Stimulated activated CD4-positive, alpha-beta T cell treated with anti-CD3 and anti-CD28 coated beads, Interleukin-12 subunit alpha, Interleukin-12 subunit beta, amount 100 ng/mL, for 4 hours (primary cell): ENCODE data around the gene ZNF354C.

Source experiments
- DNase-seq: peaks from one replicate; pipeline ENCODE4 v3.0.0-alpha.2; 2020

ZNF354C gene

DNA sequence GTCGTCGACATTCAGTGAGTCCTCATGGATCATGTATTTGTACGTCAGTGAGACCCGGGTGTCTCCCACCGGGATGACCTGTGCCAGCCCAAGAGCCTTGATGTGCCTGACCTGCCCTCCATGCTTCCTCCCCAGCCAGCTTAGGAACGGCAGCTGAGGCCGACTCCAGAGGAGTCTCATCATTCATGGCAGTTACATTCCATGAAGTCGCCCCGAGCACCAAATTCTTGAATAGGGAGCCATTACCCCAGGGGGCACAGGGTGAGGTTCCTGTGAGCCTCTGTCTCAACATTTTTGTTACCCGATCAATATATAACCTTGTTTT is 67.8 kb downstream of the ZNF354C start:
- DNase-seq: no peak

DNA sequence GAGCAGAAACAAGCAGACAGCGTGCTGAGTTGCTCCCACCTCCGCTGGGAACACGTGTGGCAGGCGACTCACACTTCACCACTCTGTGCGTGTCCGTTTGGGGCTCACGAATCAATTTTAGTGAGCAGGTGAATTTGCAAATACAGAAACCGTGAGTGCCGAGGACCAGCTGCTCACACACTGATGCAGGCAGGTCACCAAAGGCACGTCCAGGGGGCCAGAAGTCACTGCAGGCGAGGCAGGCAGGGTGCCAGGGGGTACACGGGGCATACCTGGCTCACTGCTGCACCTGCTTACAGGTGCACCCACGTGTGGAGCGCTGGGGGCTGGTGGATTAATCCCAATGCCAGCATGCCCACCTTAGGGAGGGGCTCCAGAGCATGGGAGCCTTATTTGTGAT is 68.8 kb downstream of the ZNF354C start:
- DNase-seq: no peak

DNA sequence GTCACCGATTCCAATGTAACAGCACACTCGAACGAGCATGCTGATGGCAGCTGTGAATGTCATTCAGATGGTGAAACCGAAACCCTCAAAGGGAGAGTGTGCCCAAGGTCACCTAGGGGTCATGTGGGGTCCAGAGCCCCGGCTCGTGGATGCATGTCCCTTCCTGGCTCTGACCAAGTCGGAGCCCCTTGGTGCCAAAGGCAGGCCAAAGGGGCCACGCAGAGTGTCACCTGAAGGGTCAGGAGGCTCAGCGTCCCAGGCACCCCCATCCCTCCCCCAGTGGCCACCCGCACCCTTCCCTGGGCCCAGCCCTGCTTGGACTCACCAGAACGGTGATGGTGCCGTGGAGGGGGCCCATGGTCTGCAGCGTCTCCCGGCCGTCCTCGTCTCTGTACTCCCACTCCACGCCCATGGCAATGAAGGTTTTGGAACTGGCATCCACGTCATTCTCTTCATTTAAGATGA is 69.5 kb downstream of the ZNF354C start:
- no peak for DNase-seq

DNA sequence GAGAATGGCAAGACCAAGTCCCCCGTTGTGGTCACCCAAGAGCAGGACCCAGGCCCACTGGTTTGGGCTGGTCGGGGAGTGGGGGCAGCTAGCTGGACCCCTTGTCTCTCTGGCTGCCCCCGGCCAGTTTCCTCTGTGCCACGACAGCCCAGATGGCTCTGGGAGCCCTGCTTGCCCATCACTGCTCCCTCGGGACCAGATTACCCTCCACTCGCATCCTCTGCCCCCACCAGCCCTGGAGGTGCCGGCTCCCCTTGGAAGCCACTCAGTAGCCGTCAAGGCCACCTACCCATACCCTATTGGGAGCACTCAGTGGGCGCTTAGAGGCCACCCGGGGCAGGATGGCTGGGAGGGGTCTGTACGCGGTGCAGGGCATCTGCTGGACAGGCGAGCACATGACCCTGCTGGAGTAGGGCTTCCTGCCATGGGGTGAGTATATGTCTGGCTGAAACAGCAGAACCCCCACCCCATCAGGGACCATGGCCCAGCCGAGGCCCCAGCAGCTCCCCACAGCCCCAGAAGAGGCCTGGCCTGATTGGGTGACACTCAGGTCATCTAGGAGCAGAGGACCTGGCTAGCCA is 70.0 kb downstream of the ZNF354C start:
- DNase-seq: no peak

DNA sequence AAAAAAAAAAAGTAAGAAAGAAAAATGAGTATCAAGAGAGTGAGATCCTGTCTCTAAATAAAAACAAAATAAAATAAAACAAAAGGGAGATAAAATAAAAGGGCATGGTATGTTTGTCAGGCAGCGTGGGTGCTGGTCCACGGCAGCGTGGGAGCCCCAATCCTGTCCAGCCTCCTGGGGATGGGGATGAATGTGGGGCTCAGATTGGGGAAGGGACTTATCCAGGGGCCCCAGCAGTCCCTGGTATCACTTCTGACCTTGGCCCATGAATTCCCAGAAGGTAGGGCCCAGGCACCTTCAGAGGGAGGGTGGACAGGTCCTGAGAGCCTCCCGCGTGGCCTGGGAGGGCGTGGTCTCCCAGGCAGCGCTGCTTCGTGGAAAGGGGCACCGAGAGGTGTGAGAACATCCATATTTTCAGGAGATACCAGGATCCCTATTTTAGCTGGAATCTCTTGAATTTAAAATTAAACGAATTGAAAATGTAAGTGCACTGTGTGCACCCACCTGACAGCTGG is 71.2 kb downstream of the ZNF354C start:
- no peak for DNase-seq

DNA sequence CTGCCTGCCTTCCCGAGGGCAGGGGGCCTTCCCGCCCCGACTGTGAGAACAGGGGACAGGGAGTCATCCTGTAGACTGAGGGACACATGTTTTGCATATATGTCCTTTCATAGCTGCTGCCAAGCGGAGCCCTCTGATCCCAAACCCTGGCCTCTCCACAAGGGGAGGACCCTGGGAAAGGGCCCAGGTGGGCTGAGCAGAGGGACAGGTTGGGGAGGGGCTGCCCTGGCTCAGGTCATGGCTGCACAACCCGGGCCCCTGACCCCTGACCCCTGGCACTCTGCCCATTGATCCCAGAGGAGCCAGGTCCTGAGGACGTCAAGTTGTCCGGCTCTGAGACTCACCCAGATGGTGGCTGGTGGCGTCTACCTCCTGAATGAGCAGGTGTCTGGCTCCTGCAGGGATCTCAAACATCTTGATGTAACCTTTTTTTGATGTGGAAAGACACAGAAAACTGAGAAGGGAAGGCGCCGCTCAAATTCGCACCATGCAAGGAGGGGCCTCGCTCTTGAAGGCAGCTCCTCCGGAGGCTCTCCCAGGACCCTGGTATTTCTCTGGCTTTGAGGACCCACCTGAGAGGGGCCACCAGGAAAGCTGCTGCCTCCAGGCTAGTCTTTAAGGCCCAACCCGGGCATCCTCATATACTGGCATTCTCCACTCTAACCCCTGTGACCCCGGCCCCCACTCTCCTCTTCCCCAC is 71.9 kb downstream of the ZNF354C start:
- DNase-seq: no peak

DNA sequence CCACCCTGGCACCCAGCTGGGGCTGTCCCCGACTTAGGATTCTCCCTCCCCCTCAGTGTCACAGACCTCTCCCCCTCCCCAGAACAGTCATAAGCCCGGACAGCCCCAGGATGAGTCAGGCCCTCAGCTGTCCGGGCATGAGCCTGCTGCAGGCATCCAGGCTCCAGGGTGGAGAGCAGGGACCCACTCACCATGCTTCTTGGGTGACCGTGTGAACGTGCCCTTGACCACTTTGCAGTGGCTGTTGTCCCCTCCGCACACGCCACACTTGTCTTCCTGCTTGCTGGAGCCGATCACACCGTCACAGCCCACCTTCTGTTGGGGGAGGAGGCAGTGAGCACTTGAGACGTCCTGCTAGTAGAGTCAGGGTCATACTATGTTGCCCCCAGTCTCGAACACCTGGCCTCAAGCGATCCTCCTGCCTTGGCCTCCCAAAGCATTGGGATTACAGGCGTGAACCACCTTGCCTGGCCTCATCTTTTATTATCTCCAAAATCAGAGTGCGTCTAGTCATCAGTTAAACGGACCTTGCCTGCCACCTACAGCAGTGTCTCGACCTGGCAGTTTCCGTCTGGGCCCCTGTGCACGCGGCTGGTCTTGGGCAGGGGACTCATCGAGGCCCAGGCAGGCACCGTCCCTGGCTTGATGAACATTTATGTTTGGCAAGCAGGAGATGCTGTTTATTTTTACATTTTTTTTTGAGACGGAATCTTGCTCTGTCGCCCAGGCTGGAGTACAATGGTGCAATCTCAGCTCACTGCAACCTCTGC is 72.6 kb downstream of the ZNF354C start:
- DNase-seq: no peak
